Liver (tissue), 9 donors: ENCODE results near the gene ZBP1. TPM values are rescaled to one million over a fixed set of nuclear protein-coding genes. Genes with fewer than 3 reads are reported as not detected.

Experiments used
- DNase-seq: peaks from one replicate; pipeline ENCODE4 v3.0.0-alpha.2; 2017; ENCODE audit warnings: low spot score
- H3K27ac ChIP-seq, 2 donors: one replicate each; pipeline ENCODE4 v1.7.0; 2013; ENCODE audit warnings: inconsistent platforms in 2 of 2, low read length in 2 of 2, control low read depth in 1 of 2, low read depth in 1 of 2, mild to moderate bottlenecking in 1 of 2
- H3K27me3 ChIP-seq, 4 donors: one replicate each; pipeline versions ENCODE4 v1.6.1 to v1.7.0; 2013; ENCODE audit warnings: low read length in 3 of 4, inconsistent platforms in 1 of 4, mild to moderate bottlenecking in 1 of 4, moderate library complexity in 1 of 4; ENCODE audit not compliant: control insufficient read depth in 4 of 4, insufficient read depth in 4 of 4
- H3K36me3 ChIP-seq, 4 donors: one replicate each; pipeline versions ENCODE4 v1.6.1 to v1.7.0; 2013; ENCODE audit warnings: low read length in 3 of 4, mild to moderate bottlenecking in 3 of 4, low read depth in 1 of 4, moderate library complexity in 1 of 4; ENCODE audit not compliant: control insufficient read depth in 4 of 4, insufficient read depth in 3 of 4
- H3K4me1 ChIP-seq, 4 donors: one replicate each; pipeline versions ENCODE4 v1.6.1 to v1.7.0; 2013; ENCODE audit warnings: low read length in 3 of 4, mild to moderate bottlenecking in 3 of 4, moderate library complexity in 1 of 4; ENCODE audit not compliant: control insufficient read depth in 4 of 4, insufficient read depth in 4 of 4
- H3K4me3 ChIP-seq, 3 donors: one replicate each; pipeline versions ENCODE4 v1.6.1 to v1.7.0; 2013; ENCODE audit warnings: low read length in 3 of 3, control low read depth in 1 of 3, low read depth in 1 of 3, mild to moderate bottlenecking in 1 of 3
- H3K9ac ChIP-seq, 2 donors: one replicate each; pipeline ENCODE4 v1.7.0; 2013; ENCODE audit warnings: low read length in 2 of 2, mild to moderate bottlenecking in 2 of 2, moderate library complexity in 2 of 2, control low read depth in 1 of 2, low read depth in 1 of 2
- H3K9me3 ChIP-seq, 4 donors: one replicate each; pipeline versions ENCODE4 v1.6.1 to v1.7.0; 2013; ENCODE audit warnings: low read length in 3 of 4; ENCODE audit not compliant: control insufficient read depth in 4 of 4
- ATF3 ChIP-seq: IDR thresholded peaks from 2 replicates; pipeline ENCODE4 v1.6.1; 2016; ENCODE audit warnings: antibody characterized with exemption
- CTCF ChIP-seq: fragments of 150-350 bp; IDR thresholded peaks from 2 replicates; pipeline ENCODE4 v1.5.1; 2017; ENCODE audit warnings: improper control_type of control experiment, low read depth, low read length; ENCODE audit not compliant: missing input control
- FOXA2 ChIP-seq: IDR thresholded peaks from 2 replicates; pipeline ENCODE4 v1.6.1; 2016; ENCODE audit warnings: antibody characterized with exemption
- GABPA ChIP-seq, 2 donors: IDR thresholded peaks in 1 of 2; conservative IDR thresholded peaks in 1 of 2; 2 replicates each; pipeline ENCODE4 v1.6.1; 2016; ENCODE audit warnings: antibody characterized with exemption in 2 of 2, mild to moderate bottlenecking in 1 of 2, moderate library complexity in 1 of 2
- HNF4A ChIP-seq, 2 donors: conservative IDR thresholded peaks; 2 replicates each; pipeline ENCODE4 v1.6.1; 2016; ENCODE audit warnings: antibody characterized with exemption in 2 of 2, mild to moderate bottlenecking in 2 of 2
- HNF4G ChIP-seq: IDR thresholded peaks from 2 replicates; pipeline ENCODE4 v1.6.1; 2016; ENCODE audit warnings: antibody characterized with exemption
- JUND ChIP-seq, 2 donors: IDR thresholded peaks; 2 replicates each; pipeline ENCODE4 v1.6.1; 2016; ENCODE audit warnings: antibody characterized with exemption in 2 of 2
- MAX ChIP-seq: IDR thresholded peaks from 2 replicates; pipeline ENCODE4 v1.6.1; 2016; ENCODE audit warnings: antibody characterized with exemption
- NR2F2 ChIP-seq: IDR thresholded peaks from 2 replicates; pipeline ENCODE4 v1.6.1; 2016; ENCODE audit warnings: antibody characterized with exemption
- RAD21 ChIP-seq, 2 donors: IDR thresholded peaks; 2 replicates each; pipeline ENCODE4 v1.6.1; 2016; ENCODE audit warnings: antibody characterized with exemption in 2 of 2, mild to moderate bottlenecking in 2 of 2
- REST ChIP-seq: IDR thresholded peaks from 2 replicates; pipeline ENCODE4 v1.6.1; 2016; ENCODE audit warnings: antibody characterized with exemption, mild to moderate bottlenecking
- RXRA ChIP-seq, 2 donors: IDR thresholded peaks; 2 replicates each; pipeline ENCODE4 v1.6.1; 2017 to 2018; ENCODE audit warnings: antibody characterized with exemption in 2 of 2, mild to moderate bottlenecking in 1 of 2
- SP1 ChIP-seq: IDR thresholded peaks from 2 replicates; pipeline ENCODE4 v1.6.1; 2018; ENCODE audit warnings: antibody characterized with exemption, mild to moderate bottlenecking
- TAF1 ChIP-seq: conservative IDR thresholded peaks from 2 replicates; pipeline ENCODE4 v1.6.1; 2016; ENCODE audit warnings: antibody characterized with exemption, mild to moderate bottlenecking
- YY1 ChIP-seq: IDR thresholded peaks from 2 replicates; pipeline ENCODE4 v1.6.1; 2016; ENCODE audit warnings: antibody characterized with exemption, mild to moderate bottlenecking
- ZBTB33 ChIP-seq: IDR thresholded peaks from 2 replicates; pipeline ENCODE4 v1.6.1; 2016; ENCODE audit warnings: antibody characterized with exemption
- WGBS: extraction: QIAGEN DNeasy Blood & Tissue Kit; methylation state at CpG from one replicate; pipeline ENCODE4 v1.1.7; 2013; 5-methylcytosine and 5-hydroxymethylcytosine counted together
- polyA plus RNA-seq, 2 donors: library from polyadenylated mRNA; stranded (reverse) in 1 of 2; unstranded in 1 of 2; fragments of 200-250 nt in 1 of 2; fragments of >200 nt in 1 of 2; fragmentation: Nextera tagmentation in 1 of 2; extraction: Ambion mirVana in 1 of 2; gene quantifications; one replicate each; pipeline versions ENCODE4 v1.2.1 to v1.2.3, GENCODE V29; 2013 to 2015
- total RNA-seq, 2 donors: library from RNA; depleted of rRNA; stranded (reverse); fragments of >200 nt; gene quantifications; one replicate each; pipeline ENCODE4 v1.2.3, GENCODE V29; 2014
- donor health status: healthy.
- donor health status: healthy.
- donor health status: healthy.
- donor health status: healthy.
- donor health status: healthy.

The ZBP1 gene
- total and polyA plus RNA-seq, 4 donors: 0.06 to 0.42 (median 0.13) TPM

GRCh38 chr20:57666834-57667157 lies 46.6 kb upstream of the ZBP1 start:
- Histone ChIP-seq H3K36me3 (no peaks in the 10 kb centered on the region), H3K9me3 (no peaks in the 10 kb centered on the region), H3K27ac (no peak overlapping the region), H3K4me1 (no peaks in the 10 kb centered on the region), H3K27me3 (no peaks in the 10 kb centered on the region), H3K9ac (no peak overlapping the region), H3K4me3 (no peak overlapping the region)
- 86% methylated on average over 13 of the region's 13 CpGs for WGBS
- TF ChIP-seq NR2F2 (no peak), JUND (IDR thresholded peaks at IDR 0.05) (no peak), ZBTB33 (no peak), RXRA (IDR thresholded peaks at IDR 0.05) (no peak), HNF4G (no peak), REST (no peak), HNF4A (conservative IDR thresholded peaks at IDR 0.05) (no peak), TAF1 (no peak), YY1 (no peak), CTCF (no peak), GABPA (IDR thresholded peaks at IDR 0.05 in 1 of 2, conservative IDR thresholded peaks at IDR 0.05 in 1 of 2) (no peak)
- no peak for DNase-seq

- Histone ChIP-seq H3K27me3 (no peaks in the 10 kb centered on the region), H3K9ac (no peak overlapping the region), H3K36me3 (no peaks in the 10 kb centered on the region), H3K9me3 (no peaks in the 10 kb centered on the region), H3K27ac (no peak overlapping the region), H3K4me3 (no peak overlapping the region), H3K4me1 (no peaks in the 10 kb centered on the region)
- 82% methylated on average over 21 of the region's 21 CpGs for WGBS
- no peak for DNase-seq
- TF ChIP-seq RXRA (IDR thresholded peaks at IDR 0.05): no peak
- no peak for TF ChIP-seq HNF4G
- no peak for TF ChIP-seq FOXA2
- no peak for TF ChIP-seq REST
- TF ChIP-seq RAD21 (IDR thresholded peaks at IDR 0.05): no peak
- TF ChIP-seq MAX: no peak
- no peak for TF ChIP-seq ZBTB33
- no peak for TF ChIP-seq ATF3
- no peak for TF ChIP-seq HNF4A (conservative IDR thresholded peaks at IDR 0.05)
- TF ChIP-seq SP1: no peak
These were observed 46.0 kb upstream of the ZBP1 start for GRCh38 chr20:57666106-57666833.
